GM12891 (cell line): ENCODE measurements around the gene ANKS1B.

Experiments used
- POLR2A ChIP-seq: IDR thresholded peaks from 2 replicates; pipeline ENCODE4 v1.6.1; 2011; ENCODE audit warnings: low read depth, low read length, control low read depth
- POLR2AphosphoS5 ChIP-seq: IDR thresholded peaks from 2 replicates; pipeline ENCODE4 v1.6.1; 2011; ENCODE audit warnings: low read depth, low read length, control low read depth
- TAF1 ChIP-seq: IDR thresholded peaks from 2 replicates; pipeline ENCODE4 v1.6.1; 2011; ENCODE audit warnings: low read depth, low read length, control low read depth

DNA sequence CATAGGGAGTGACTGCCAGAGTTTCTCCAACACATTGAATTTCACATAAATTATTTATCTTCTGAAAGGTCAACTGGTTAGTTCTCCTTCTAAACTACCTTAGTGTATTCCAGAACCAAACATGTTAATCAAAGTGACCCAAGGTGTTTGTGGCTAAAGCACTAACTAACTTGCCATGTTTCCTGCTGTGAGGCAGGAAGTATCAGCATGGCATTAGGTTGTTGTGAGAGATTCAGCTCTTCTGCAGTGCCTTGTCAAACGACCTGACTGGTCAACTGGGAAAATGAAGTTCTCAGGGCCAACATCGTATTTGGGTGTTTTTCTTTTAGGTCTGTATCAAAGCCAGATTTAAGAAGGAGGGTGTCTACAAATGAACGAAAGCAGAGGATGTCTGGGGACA lies 891.6 kb downstream of the ANKS1B start:
- TF ChIP-seq POLR2AphosphoS5 (no peak), TAF1 (no peak), POLR2A (no peak)
